SK-N-SH (cell line): ENCODE data around the gene SCAF11.

Experiments
- CTCF ChIP-seq: fragments of 200-600 bp; sonication (generic); IDR thresholded peaks from 2 replicates; pipeline ENCODE4 v1.6.1; 2017; ENCODE audit warnings: antibody characterized with exemption, mild to moderate bottlenecking, moderate library complexity
- EZH2phosphoT487 ChIP-seq: fragments of 200-600 bp; sonication (generic); IDR thresholded peaks from 2 replicates; pipeline ENCODE4 v1.6.1; 2017; ENCODE audit warnings: low read depth, mixed run types, mild to moderate bottlenecking, antibody characterized with exemption, moderate library complexity, borderline replicate concordance
- FOXM1 ChIP-seq: IDR thresholded peaks from 2 replicates; pipeline ENCODE4 v1.4.0; 2012; ENCODE audit warnings: low read depth, mild to moderate bottlenecking
- MAX ChIP-seq: IDR thresholded peaks from 2 replicates; pipeline ENCODE4 v1.4.0; 2012; ENCODE audit warnings: low read depth
- RAD21 ChIP-seq: IDR thresholded peaks from 2 replicates; pipeline ENCODE4 v1.6.1; 2012; ENCODE audit warnings: mild to moderate bottlenecking, low read length
- REST ChIP-seq: IDR thresholded peaks from 2 replicates; pipeline ENCODE4 v1.6.1; 2012; ENCODE audit warnings: mild to moderate bottlenecking, low read depth, low read length, moderate library complexity
- SIN3A ChIP-seq: IDR thresholded peaks from 2 replicates; pipeline ENCODE4 v1.6.1; 2012; ENCODE audit warnings: low read depth, mild to moderate bottlenecking, low read length, moderate library complexity, borderline replicate concordance
- YY1 ChIP-seq: IDR thresholded peaks from 2 replicates; pipeline ENCODE4 v1.4.0; 2012; ENCODE audit warnings: low read depth, mild to moderate bottlenecking

GRCh38 chr12:45970391-45970790 is 20.0 kb downstream of the SCAF11 start:
- TF ChIP-seq MAX: no peak
- no peak for TF ChIP-seq EZH2phosphoT487
- no peak for TF ChIP-seq REST
- TF ChIP-seq CTCF: no peak
- no peak for TF ChIP-seq RAD21
- TF ChIP-seq SIN3A: no peak
- TF ChIP-seq YY1: no peak
- TF ChIP-seq FOXM1: no peak
